ENCODE results near the gene PCSK9.

DNA sequence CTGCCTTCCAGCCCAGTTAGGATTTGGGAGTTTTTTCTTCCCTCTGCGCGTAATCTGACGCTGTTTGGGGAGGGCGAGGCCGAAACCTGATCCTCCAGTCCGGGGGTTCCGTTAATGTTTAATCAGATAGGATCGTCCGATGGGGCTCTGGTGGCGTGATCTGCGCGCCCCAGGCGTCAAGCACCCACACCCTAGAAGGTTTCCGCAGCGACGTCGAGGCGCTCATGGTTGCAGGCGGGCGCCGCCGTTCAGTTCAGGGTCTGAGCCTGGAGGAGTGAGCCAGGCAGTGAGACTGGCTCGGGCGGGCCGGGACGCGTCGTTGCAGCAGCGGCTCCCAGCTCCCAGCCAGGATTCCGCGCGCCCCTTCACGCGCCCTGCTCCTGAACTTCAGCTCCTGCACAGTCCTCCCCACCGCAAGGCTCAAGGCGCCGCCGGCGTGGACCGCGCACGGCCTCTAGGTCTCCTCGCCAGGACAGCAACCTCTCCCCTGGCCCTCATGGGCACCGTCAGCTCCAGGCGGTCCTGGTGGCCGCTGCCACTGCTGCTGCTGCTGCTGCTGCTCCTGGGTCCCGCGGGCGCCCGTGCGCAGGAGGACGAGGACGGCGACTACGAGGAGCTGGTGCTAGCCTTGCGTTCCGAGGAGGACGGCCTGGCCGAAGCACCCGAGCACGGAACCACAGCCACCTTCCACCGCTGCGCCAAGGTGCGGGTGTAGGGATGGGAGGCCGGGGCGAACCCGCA is at the start of gene PCSK9:
- TF ChIP-seq ZNF468 (CRISPR knock-in tag; IDR thresholded peaks at IDR 0.05) = 0 out of 2 replicates have a peak, but pooled peaks have one; percentile 72
- TF ChIP-seq, protein P1, sequence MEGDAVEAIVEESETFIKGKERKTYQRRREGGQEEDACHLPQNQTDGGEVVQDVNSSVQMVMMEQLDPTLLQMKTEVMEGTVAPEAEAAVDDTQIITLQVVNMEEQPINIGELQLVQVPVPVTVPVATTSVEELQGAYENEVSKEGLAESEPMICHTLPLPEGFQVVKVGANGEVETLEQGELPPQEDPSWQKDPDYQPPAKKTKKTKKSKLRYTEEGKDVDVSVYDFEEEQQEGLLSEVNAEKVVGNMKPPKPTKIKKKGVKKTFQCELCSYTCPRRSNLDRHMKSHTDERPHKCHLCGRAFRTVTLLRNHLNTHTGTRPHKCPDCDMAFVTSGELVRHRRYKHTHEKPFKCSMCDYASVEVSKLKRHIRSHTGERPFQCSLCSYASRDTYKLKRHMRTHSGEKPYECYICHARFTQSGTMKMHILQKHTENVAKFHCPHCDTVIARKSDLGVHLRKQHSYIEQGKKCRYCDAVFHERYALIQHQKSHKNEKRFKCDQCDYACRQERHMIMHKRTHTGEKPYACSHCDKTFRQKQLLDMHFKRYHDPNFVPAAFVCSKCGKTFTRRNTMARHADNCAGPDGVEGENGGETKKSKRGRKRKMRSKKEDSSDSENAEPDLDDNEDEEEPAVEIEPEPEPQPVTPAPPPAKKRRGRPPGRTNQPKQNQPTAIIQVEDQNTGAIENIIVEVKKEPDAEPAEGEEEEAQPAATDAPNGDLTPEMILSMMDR (CRISPR knock-in tag; IDR thresholded peaks at IDR 0.05) = peak; percentile 17; the same call in 1 of the 2 replicates
